Right lobe of liver (tissue), 6 donors: ENCODE results near the gene EHMT2. TPM values are rescaled to one million over a fixed set of nuclear protein-coding genes. Genes with fewer than 3 reads are reported as not detected.

Experiments used
- ATAC-seq, 4 donors: fragments of 200-7000 bp; cut with Tn5 transposase; one replicate each; pipeline ENCODE4 v1.9.1; 2020; ENCODE audit warnings: mild to moderate bottlenecking in 4 of 4, moderate library complexity in 4 of 4
- DNase-seq, 3 donors: peaks; one replicate each; pipeline ENCODE4 v3.0.0-alpha.2; 2020
- H3K27ac ChIP-seq, 3 donors: fragments of 200-600 bp; one replicate each; pipeline ENCODE4 v1.8.0; 2022
- H3K27me3 ChIP-seq, 2 donors: fragments of 200-600 bp; one replicate each; pipeline ENCODE4 v1.8.0; 2022
- H3K36me3 ChIP-seq, 4 donors: fragments of 200-600 bp; sonication (generic) in 1 of 4; one replicate each; pipeline versions ENCODE4 v1.5.1 to v1.8.0; 2017 to 2022; ENCODE audit warnings: control low read depth in 1 of 4
- H3K4me1 ChIP-seq, 4 donors: fragments of 200-600 bp; sonication (generic) in 1 of 4; one replicate each; pipeline versions ENCODE4 v1.5.1 to v1.8.0; 2017 to 2022; ENCODE audit warnings: control low read depth in 1 of 4
- H3K4me3 ChIP-seq, 3 donors: fragments of 200-600 bp; one replicate each; pipeline ENCODE4 v1.8.0; 2022
- H3K9me3 ChIP-seq, 4 donors: fragments of 200-600 bp; sonication (generic) in 1 of 4; one replicate each; pipeline versions ENCODE4 v1.5.1 to v1.8.0; 2017 to 2022; ENCODE audit warnings: control low read depth in 1 of 4
- POLR2A ChIP-seq: fragments of 450-650 bp; IDR thresholded peaks from one replicate; pipeline ENCODE4 v1.6.1; 2017; ENCODE audit warnings: antibody characterized with exemption, mild to moderate bottlenecking
- WGBS: methylation state at CpG from one replicate; pipeline ENCODE4 v1.1.6; 2018; ENCODE audit warnings: low coverage, low lambda C conversion rate; ENCODE audit not compliant: insufficient coverage; ENCODE audit errors: missing lambda C conversion rate; 5-methylcytosine and 5-hydroxymethylcytosine counted together
- intact Hi-C, 2 donors: fragments of 100-400 bp; cut with DNase I; formaldehyde crosslinking; loops; one replicate each; pipeline versions ENCODE4 v1.11.2 to v1.14.1; 2022
- total RNA-seq, 6 experiments: library from RNA; depleted of rRNA in 2 of 6; stranded (reverse); fragments of >200 nt in 2 of 6; fragmentation: NEBNext Ultra II Directional in 3 of 6; extraction: Animal tissue kit (Norgen Biotek cat#: 25700) in 3 of 6; gene quantifications; one replicate each; pipeline versions ENCODE4 v1.1.0 to v1.2.4, GENCODE V29; 2016 to 2023
- TF ChIP-seq, protein P1 (sequence below), 4 donors: fragments of 200-600 bp in 3 of 4; fragments of 450-650 bp in 1 of 4; IDR thresholded peaks; one replicate each; pipeline versions ENCODE4 v1.5.1 to v1.8.0; 2016 to 2022; ENCODE audit warnings: antibody characterized with exemption in 4 of 4, mild to moderate bottlenecking in 2 of 4
- donor health status: DM: no; HTN: yes; CAD: no.
- donor health status: DM: no; HTN: no; CAD: no.
- donor health status: DM: no; HTN: no; CAD: no.
- donor health status: DM: no; HTN: yes; CAD: no.
- donor health status: DM: no; HTN: yes; CAD: no.

EHMT2 gene
- total RNA-seq, 6 experiments from 2014 or later = 10.7 to 20.1 (median 13.3) TPM

- Histone ChIP-seq H3K4me1 (peaks cover 0 to 8% (median 3%) of the 10 kb centered on the region in 4 donors), H3K36me3 (no peaks in the 10 kb centered on the region), H3K9me3 (no peaks in the 10 kb centered on the region), H3K27ac (no peak overlapping the region), H3K27me3 (no peaks in the 10 kb centered on the region), H3K4me3 (no peak overlapping the region)
- ATAC-seq (no peak), DNase-seq (no peak)
- intact Hi-C loops = loop anchor here in 1 of 2 donors (10.0 kb wide), 1 partner anchor 49 kb away; the partner anchor contains the start of genes NELFE and SKIC2
- TF ChIP-seq, protein P1, sequence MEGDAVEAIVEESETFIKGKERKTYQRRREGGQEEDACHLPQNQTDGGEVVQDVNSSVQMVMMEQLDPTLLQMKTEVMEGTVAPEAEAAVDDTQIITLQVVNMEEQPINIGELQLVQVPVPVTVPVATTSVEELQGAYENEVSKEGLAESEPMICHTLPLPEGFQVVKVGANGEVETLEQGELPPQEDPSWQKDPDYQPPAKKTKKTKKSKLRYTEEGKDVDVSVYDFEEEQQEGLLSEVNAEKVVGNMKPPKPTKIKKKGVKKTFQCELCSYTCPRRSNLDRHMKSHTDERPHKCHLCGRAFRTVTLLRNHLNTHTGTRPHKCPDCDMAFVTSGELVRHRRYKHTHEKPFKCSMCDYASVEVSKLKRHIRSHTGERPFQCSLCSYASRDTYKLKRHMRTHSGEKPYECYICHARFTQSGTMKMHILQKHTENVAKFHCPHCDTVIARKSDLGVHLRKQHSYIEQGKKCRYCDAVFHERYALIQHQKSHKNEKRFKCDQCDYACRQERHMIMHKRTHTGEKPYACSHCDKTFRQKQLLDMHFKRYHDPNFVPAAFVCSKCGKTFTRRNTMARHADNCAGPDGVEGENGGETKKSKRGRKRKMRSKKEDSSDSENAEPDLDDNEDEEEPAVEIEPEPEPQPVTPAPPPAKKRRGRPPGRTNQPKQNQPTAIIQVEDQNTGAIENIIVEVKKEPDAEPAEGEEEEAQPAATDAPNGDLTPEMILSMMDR (IDR thresholded peaks at IDR 0.05) = no peak
- TF ChIP-seq POLR2A = no peak
- WGBS = 62% methylated on average over 3 of the region's 4 CpGs
Measured at GRCh38 chr6:31906122-31906521, 8.6 kb upstream of the EHMT2 start.

GRCh38 chr6:31905041-31905440 lies 7.5 kb upstream of the EHMT2 start:
- ATAC-seq (no peak), DNase-seq (no peak)
- H3K9me3 ChIP-seq = no peaks in the 10 kb centered on the region
- WGBS = 80% methylated on average over 1 of the region's 1 CpG
- no peak overlapping the region for H3K4me3 ChIP-seq
- H3K27me3 ChIP-seq = no peaks in the 10 kb centered on the region
- no peak overlapping the region for H3K27ac ChIP-seq
- no peaks in the 10 kb centered on the region for H3K36me3 ChIP-seq
- peaks cover 0 to 9% (median 4%) of the 10 kb centered on the region in 4 donors for H3K4me1 ChIP-seq
- TF ChIP-seq POLR2A = no peak
- TF ChIP-seq, protein P1 (IDR thresholded peaks at IDR 0.05) = no peak
- intact Hi-C loops = loop anchor here in 1 of 2 donors (10.0 kb wide), 1 partner anchor 50 kb away; the partner anchor contains the start of genes NELFE and SKIC2

DNA sequence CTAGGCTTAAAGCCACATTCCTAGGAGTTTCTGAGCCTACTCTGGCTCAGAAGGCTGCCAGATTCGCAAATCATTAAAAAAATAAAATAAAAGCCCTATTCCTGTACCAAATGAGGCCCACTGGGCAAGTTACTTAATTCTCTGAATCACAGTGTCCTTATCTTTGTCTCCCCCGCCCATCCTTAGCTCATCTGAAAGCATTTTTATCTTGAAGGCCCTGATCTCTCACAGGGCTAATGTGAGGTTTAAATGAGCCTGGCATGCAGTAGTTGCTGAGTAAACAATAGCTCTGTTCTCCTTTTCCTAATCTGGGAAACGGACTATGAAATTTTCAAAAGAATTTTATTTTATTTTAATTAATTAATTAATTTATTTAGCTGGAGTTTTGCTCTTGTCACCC lies 6.5 kb upstream of the EHMT2 start:
- H3K36me3 ChIP-seq = no peaks in the 10 kb centered on the region
- ATAC-seq (no peak), DNase-seq (no peak)
- intact Hi-C loops = loop anchor here in 1 of 2 donors (10.0 kb wide), 1 partner anchor 51 kb away; the partner anchor contains the start of genes NELFE and SKIC2
- H3K4me1 ChIP-seq = peaks cover 0 to 10% (median 4%) of the 10 kb centered on the region in 4 donors
- TF ChIP-seq, protein P1 (IDR thresholded peaks at IDR 0.05) = no peak
- no peak for TF ChIP-seq POLR2A
- no peaks in the 10 kb centered on the region for H3K27me3 ChIP-seq
- 78% methylated on average over 3 of the region's 3 CpGs for WGBS
- no peak overlapping the region for H3K27ac ChIP-seq
- H3K9me3 ChIP-seq = no peaks in the 10 kb centered on the region
- no peak overlapping the region for H3K4me3 ChIP-seq

DNA sequence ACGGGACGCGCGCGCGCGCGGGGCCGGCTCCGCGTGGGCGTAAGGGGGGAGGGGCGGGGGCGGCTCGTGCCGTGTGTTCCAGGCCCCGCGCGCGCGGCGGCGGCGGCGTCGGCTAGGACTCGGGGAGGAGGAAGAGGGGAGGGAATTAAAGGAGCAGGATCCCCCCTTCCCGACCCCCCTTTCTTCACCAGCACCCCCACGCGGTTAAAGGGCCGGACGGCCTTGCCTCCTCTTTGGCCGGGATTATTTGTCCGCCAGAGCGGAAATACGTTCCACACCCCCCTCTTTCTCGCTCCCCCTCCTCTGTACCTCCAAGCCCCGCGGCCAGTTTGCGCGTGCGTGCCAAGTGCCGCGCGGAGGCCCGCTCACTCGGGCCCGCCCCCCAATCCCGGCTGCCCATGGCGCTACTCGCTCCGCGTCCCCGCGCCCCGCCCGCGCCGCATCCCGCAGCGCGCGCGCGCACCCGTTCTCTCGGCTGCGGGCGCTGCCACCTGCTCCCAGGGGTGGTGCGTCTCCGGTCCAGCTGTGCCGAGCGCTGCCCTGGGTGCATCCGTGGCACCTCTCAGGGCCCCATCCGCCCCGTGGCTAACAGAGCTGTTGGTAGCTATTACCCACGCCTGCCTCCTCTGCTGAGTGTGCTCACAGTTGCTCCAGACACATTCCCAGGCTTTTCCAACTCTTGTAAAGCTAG lies 4.6 kb upstream of the EHMT2 start, which contains the start of gene ZBTB12:
TSS of gene ZBTB12 (minus strand) at position 134 of the 691 bp plus-strand sequence. CDS start 781 bp downstream, outside the sequence.
- H3K4me3 ChIP-seq = peak within 1 kb of the TSS; percentile 31 to 61 (median 60)
- H3K27me3 ChIP-seq = no peaks in the 10 kb centered on the region
- intact Hi-C loops = loop anchor here in 1 of 2 donors (10.0 kb wide), 1 partner anchor 53 kb away; the partner anchor contains the start of genes NELFE and SKIC2
- TF ChIP-seq POLR2A = peak; percentile 58
- TF ChIP-seq, protein P1 (IDR thresholded peaks at IDR 0.05) = no peak
- H3K36me3 ChIP-seq = no peaks in the 10 kb centered on the region
- WGBS = 0% methylated on average over 11 of the region's 77 CpGs
- peak within 1 kb of the TSS; percentile 22 to 69 (median 62) for H3K27ac ChIP-seq
- H3K9me3 ChIP-seq = no peaks in the 10 kb centered on the region
- peak; percentile 73 to 84 (median 78) for ATAC-seq
- peak; percentile 90 to 94 (median 93) for DNase-seq
- H3K4me1 ChIP-seq = peaks cover 0 to 15% (median under 1%) of the 10 kb centered on the region in 4 donors
